CD14-positive monocyte (primary cell): ENCODE results near the gene AHNAK. TPM values are rescaled to one million over a fixed set of nuclear protein-coding genes. Genes with fewer than 3 reads are reported as not detected.
"Not testable (repeated sequence)": the region's sequence is repeated elsewhere in the genome, so short reads cannot be mapped to it uniquely, and the experiment has no call there.

ENCODE experiments used
- DNase-seq, 3 donors: peaks; one replicate each; pipeline ENCODE4 v3.0.0-alpha.2; 2011 to 2022
- H2AFZ ChIP-seq: 2 replicates; pipeline ENCODE4 v1.6.0; 2012; ENCODE audit warnings: mild to moderate bottlenecking, low read depth, low read length, inconsistent platforms; ENCODE audit not compliant: insufficient read depth, poor library complexity, severe bottlenecking
- H3K27ac ChIP-seq, 2 donors: 1 replicate in 1 of 2; 2 replicates in 1 of 2; pipeline ENCODE4 v1.5.1; 2012 to 2013; ENCODE audit warnings: low read length in 2 of 2, control low read depth in 1 of 2, inconsistent platforms in 1 of 2, low read depth in 1 of 2, mild to moderate bottlenecking in 1 of 2
- H3K27me3 ChIP-seq, 2 donors: one replicate each; pipeline versions ENCODE4 v1.6.0 to v1.6.1; 2011 to 2013; ENCODE audit warnings: low read length in 2 of 2; ENCODE audit not compliant: control insufficient read depth in 2 of 2, insufficient read depth in 2 of 2
- H3K36me3 ChIP-seq, 2 donors: replicated peaks in 1 of 2; 1 replicate in 1 of 2; 2 replicates in 1 of 2; pipeline versions ENCODE4 v1.5.1 to v1.6.1; 2012 to 2013; ENCODE audit warnings: low read length in 2 of 2, control low read depth in 1 of 2, inconsistent platforms in 1 of 2, mild to moderate bottlenecking in 1 of 2; ENCODE audit not compliant: insufficient read depth in 2 of 2, control insufficient read depth in 1 of 2
- H3K4me1 ChIP-seq, 2 donors: 1 replicate in 1 of 2; 2 replicates in 1 of 2; pipeline versions ENCODE4 v1.5.1 to v1.6.1; 2012 to 2013; ENCODE audit warnings: low read length in 2 of 2, control low read depth in 1 of 2, inconsistent platforms in 1 of 2, mild to moderate bottlenecking in 1 of 2, moderate library complexity in 1 of 2; ENCODE audit not compliant: insufficient read depth in 2 of 2, control insufficient read depth in 1 of 2
- H3K4me2 ChIP-seq: replicated peaks from 2 replicates; pipeline ENCODE3; 2012; ENCODE audit warnings: low read length, moderate library complexity, mild to moderate bottlenecking; ENCODE audit not compliant: poor library complexity, severe bottlenecking; ENCODE audit errors: extremely low read depth
- H3K4me3 ChIP-seq, 3 experiments: fragments of 200-600 bp in 1 of 3; sonication (generic) in 1 of 3; replicated peaks in 1 of 3; 1 replicate in 2 of 3; 2 replicates in 1 of 3; pipeline ENCODE4 v1.5.1; 2011 to 2013; ENCODE audit warnings: low read length in 3 of 3, mild to moderate bottlenecking in 3 of 3, control low read depth in 2 of 3, low read depth in 2 of 3, inconsistent platforms in 1 of 3, moderate library complexity in 1 of 3
- H3K79me2 ChIP-seq: 2 replicates; pipeline ENCODE4 v1.6.0; 2012; ENCODE audit warnings: mild to moderate bottlenecking, control low read depth, inconsistent platforms, low read length, moderate library complexity; ENCODE audit not compliant: insufficient read depth
- H3K9ac ChIP-seq: 2 replicates; pipeline ENCODE4 v1.6.0; 2017; ENCODE audit warnings: low read length, mild to moderate bottlenecking; ENCODE audit not compliant: insufficient read depth, poor library complexity, severe bottlenecking
- H3K9me3 ChIP-seq, 2 donors: replicated peaks in 1 of 2; 1 replicate in 1 of 2; 2 replicates in 1 of 2; pipeline versions ENCODE4 v1.5.1 to v1.6.1; 2012 to 2013; ENCODE audit warnings: low read length in 2 of 2, control low read depth in 1 of 2; ENCODE audit not compliant: control insufficient read depth in 1 of 2, insufficient read depth in 1 of 2
- H4K20me1 ChIP-seq: 2 replicates; pipeline ENCODE4 v1.6.0; 2012; ENCODE audit warnings: mild to moderate bottlenecking, low read length, control low read depth, moderate library complexity; ENCODE audit not compliant: insufficient read depth
- H3K27ac Mint-ChIP-seq, 7 donors: one replicate each; pipeline ENCODE4 v1.8.0; 2020; ENCODE audit warnings: mild to moderate bottlenecking in 7 of 7, mixed read lengths in 7 of 7, moderate library complexity in 6 of 7, inconsistent platforms in 2 of 7
- H3K27me3 Mint-ChIP-seq, 3 donors: one replicate each; pipeline ENCODE4 v1.8.0; 2021 to 2022; ENCODE audit warnings: low read depth in 3 of 3, mild to moderate bottlenecking in 3 of 3, mixed read lengths in 3 of 3, moderate library complexity in 3 of 3, inconsistent platforms in 1 of 3
- H3K36me3 Mint-ChIP-seq, 2 donors: one replicate each; pipeline ENCODE4 v1.8.0; 2020; ENCODE audit warnings: mixed read lengths in 2 of 2, inconsistent platforms in 1 of 2, mild to moderate bottlenecking in 1 of 2
- H3K4me1 Mint-ChIP-seq: one replicate; pipeline ENCODE4 v1.8.0; 2020; ENCODE audit warnings: mild to moderate bottlenecking, mixed read lengths
- H3K4me3 Mint-ChIP-seq, 2 donors: one replicate each; pipeline ENCODE4 v1.8.0; 2020; ENCODE audit warnings: mild to moderate bottlenecking in 2 of 2, mixed read lengths in 2 of 2, moderate library complexity in 1 of 2
- H3K9me3 Mint-ChIP-seq, 7 donors: one replicate each; pipeline ENCODE4 v1.8.0; 2020 to 2022; ENCODE audit warnings: mixed read lengths in 7 of 7, mild to moderate bottlenecking in 6 of 7, moderate library complexity in 6 of 7, inconsistent platforms in 2 of 7
- CTCF ChIP-seq: fragments of 200-600 bp; IDR thresholded peaks from one replicate; pipeline ENCODE4 v1.8.0; 2022; ENCODE audit warnings: antibody characterized with exemption, mild to moderate bottlenecking
- WGBS: methylation state at CpG from one replicate; pipeline ENCODE4 v1.1.5; 2013; ENCODE audit warnings: missing lambda C conversion rate; ENCODE audit not compliant: insufficient coverage; 5-methylcytosine and 5-hydroxymethylcytosine counted together
- intact Hi-C, 2 donors: fragments of 100-400 bp; cut with micrococcal nuclease; formaldehyde crosslinking; loops; one replicate each; pipeline versions ENCODE4 v1.15.0 to v1.15.1; 2023
- polyA plus RNA-seq, 3 donors: library from polyadenylated mRNA; depleted of rRNA in 1 of 3; unstranded in 2 of 3; stranded (reverse) in 1 of 3; fragments of 300-500 nt in 2 of 3; fragments of >200 nt in 1 of 3; fragmentation: Illumina TruSeq in 2 of 3; gene quantifications; 1 replicate in 2 of 3; 2 replicates in 1 of 3; pipeline ENCODE4 v1.2.3, GENCODE V29; 2012 to 2021

AHNAK gene
- polyA plus RNA-seq, 3 donors: 80.0 to 201 (median 103) TPM

GRCh38 chr11:62566247-62566646, 19.6 kb upstream of the AHNAK start:
- Mint-ChIP-seq H3K4me1 (peaks cover 17% of the 10 kb centered on the region), H3K27ac (peak overlapping the region in 2 of 7 donors; percentile 4 to 16), H3K36me3 (peaks cover 70 to 98% of the 10 kb centered on the region in 2 donors), H3K27me3 (peaks cover 0 to under 1% (median 0%) of the 10 kb centered on the region in 3 donors), H3K4me3 (no peak overlapping the region), H3K9me3 (no peaks in the 10 kb centered on the region)
- Histone ChIP-seq H3K9me3 (no peaks in the 10 kb centered on the region), H4K20me1 (peaks cover 60% of the 10 kb centered on the region), H3K4me3 (no peak overlapping the region), H3K4me2 (no peak overlapping the region), H3K9ac (no peak overlapping the region), H3K27ac (no peak overlapping the region), H2AFZ (no peak overlapping the region), H3K79me2 (peaks cover 84% of the 10 kb centered on the region), H3K36me3 (peaks cover 77 to 85% of the 10 kb centered on the region in 2 donors), H3K27me3 (no peaks in the 10 kb centered on the region), H3K4me1 (peaks cover 0 to 14% of the 10 kb centered on the region in 2 donors)
- WGBS: 95% methylated on average over 7 of the region's 8 CpGs
- DNase-seq: no peak
- intact Hi-C loops: loop anchor here in 1 of 2 donors (5.0 kb wide), 1 partner anchor 34 kb away; no protein-coding TSS in a partner anchor
- TF ChIP-seq CTCF: no peak

- no peak overlapping the region for H3K4me3 Mint-ChIP-seq
- H3K4me1 ChIP-seq: peaks cover 8 to 24% of the 10 kb centered on the region in 2 donors
- 83% methylated on average over 1 of the region's 5 CpGs for WGBS
- no peak for DNase-seq
- H3K36me3 ChIP-seq: peaks cover 71 to 76% of the 10 kb centered on the region in 2 donors
- H3K27me3 ChIP-seq: no peaks in the 10 kb centered on the region
- H3K9me3 ChIP-seq: no peaks in the 10 kb centered on the region
- no peaks in the 10 kb centered on the region for H3K27me3 Mint-ChIP-seq
- no peak for TF ChIP-seq CTCF
- intact Hi-C loops: loop anchor here in 1 of 2 donors (5.0 kb wide), 1 partner anchor 33 kb away; no protein-coding TSS in a partner anchor
- no peak overlapping the region for H3K4me2 ChIP-seq
- no peak overlapping the region for H3K9ac ChIP-seq
- peaks cover 82% of the 10 kb centered on the region for H3K79me2 ChIP-seq
- H3K27ac Mint-ChIP-seq: peak overlapping the region in 2 of 7 donors; percentile 42 to 57
- H3K9me3 Mint-ChIP-seq: no peaks in the 10 kb centered on the region
- peaks cover 60% of the 10 kb centered on the region for H4K20me1 ChIP-seq
- H3K4me1 Mint-ChIP-seq: peaks cover 20% of the 10 kb centered on the region
- no peak overlapping the region for H3K4me3 ChIP-seq
- H3K27ac ChIP-seq: no peak overlapping the region
- no peak overlapping the region for H2AFZ ChIP-seq
- peaks cover 62 to 93% of the 10 kb centered on the region in 2 donors for H3K36me3 Mint-ChIP-seq
These were observed 18.6 kb upstream of the AHNAK start for GRCh38 chr11:62565100-62565802.

- H3K9ac ChIP-seq, H2AFZ ChIP-seq, H3K9me3 ChIP-seq, H3K4me3 Mint-ChIP-seq, H3K9me3 Mint-ChIP-seq, DNase-seq, H3K4me3 ChIP-seq, H3K27ac ChIP-seq, H3K27me3 ChIP-seq, H3K27me3 Mint-ChIP-seq, H3K4me2 ChIP-seq: not testable (repeated sequence)
- H3K36me3 Mint-ChIP-seq: peaks cover 55 to 83% of the 10 kb centered on the region in 2 donors
- intact Hi-C loops: loop anchor here in 1 of 2 donors (5.0 kb wide), 1 partner anchor 139 kb away; no protein-coding TSS in a partner anchor
- H3K27ac Mint-ChIP-seq: peak overlapping the region in 5 of 7 donors; percentile 49 to 59 (median 55)
- peaks cover 24 to 34% of the 10 kb centered on the region in 2 donors for H3K4me1 ChIP-seq
- peaks cover 46% of the 10 kb centered on the region for H4K20me1 ChIP-seq
- WGBS: 100% methylated on average over 1 of the region's 3 CpGs
- H3K36me3 ChIP-seq: peaks cover 63 to 67% of the 10 kb centered on the region in 2 donors
- peaks cover 86% of the 10 kb centered on the region for H3K79me2 ChIP-seq
- H3K4me1 Mint-ChIP-seq: peaks cover 25% of the 10 kb centered on the region
These were observed 15.1 kb upstream of the AHNAK start for GRCh38 chr11:62561677-62562230.
